HG02759 (cell line): ENCODE data around the gene HTRA3.

ENCODE experiments used
- ATAC-seq: cut with Tn5 transposase; IDR thresholded peaks from one replicate; pipeline ENCODE4 v1.9.1; 2021; ENCODE audit warnings: mild to moderate bottlenecking, moderate library complexity; ENCODE audit not compliant: unreplicated experiment

The HTRA3 gene

DNA sequence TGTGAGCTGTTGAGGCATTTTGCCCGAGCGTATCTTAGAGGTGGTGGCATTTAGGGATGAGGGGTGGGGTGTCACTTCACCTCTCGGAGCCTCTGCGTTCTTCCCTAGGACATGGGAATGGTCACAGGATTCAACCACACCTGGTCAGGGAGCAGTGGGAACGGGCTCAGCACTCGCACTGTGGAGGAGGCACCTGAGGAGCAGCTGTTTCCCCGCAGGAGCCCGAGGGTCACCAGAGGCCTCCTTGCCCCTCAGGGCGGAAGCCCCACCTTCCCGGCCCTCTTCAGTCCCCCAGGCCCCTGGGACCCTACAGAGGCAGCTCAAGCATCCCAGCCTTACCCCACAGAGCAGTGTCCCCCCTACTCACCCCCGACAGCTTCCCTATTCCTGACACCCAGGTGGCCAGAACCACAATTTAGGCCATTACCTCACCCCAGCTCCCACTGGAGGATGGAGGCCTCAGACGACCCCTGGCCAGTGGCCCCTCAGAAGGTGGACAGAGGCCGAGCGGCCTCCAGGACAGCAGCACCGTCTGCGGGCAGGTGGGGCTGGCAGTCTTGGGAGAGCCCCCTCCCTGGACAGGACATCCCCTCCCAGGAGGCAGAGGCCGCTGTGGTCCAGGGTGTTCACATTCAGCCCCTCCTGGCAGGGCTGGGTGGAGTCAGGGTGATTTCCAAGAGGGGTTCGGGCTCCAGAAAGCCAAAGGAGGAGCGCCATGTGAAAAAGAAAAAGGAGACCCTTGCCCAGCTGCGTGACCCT lies 4.2 kb upstream of the HTRA3 start:
- ATAC-seq, result no peak

- no peak for ATAC-seq
Measured at GRCh38 chr4:8266088-8266487, 3.5 kb upstream of the HTRA3 start.

DNA sequence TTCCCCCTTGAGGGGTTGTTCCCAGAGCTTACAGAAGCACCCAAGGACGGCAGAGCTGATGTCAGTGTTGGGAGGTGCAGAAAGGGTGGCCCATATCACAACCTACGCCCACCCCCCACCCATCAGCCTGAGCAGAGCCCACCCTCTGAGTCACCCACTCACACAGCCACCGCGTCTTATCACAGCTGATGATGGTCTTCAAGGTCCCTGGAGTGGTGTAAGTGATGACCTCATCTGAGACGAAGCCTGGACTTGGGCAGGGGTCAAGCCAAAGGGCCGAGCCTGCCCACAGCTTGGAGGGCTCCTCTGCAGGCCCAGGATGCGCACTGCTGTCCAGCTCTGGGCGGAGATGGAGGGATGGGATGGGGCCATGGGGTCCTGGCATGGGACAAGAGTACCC lies 3.0 kb upstream of the HTRA3 start:
- ATAC-seq, result no peak

GRCh38 chr4:8267077-8267476 lies 2.5 kb upstream of the HTRA3 start:
- no peak for ATAC-seq

GRCh38 chr4:8268211-8268610 lies 1.3 kb upstream of the HTRA3 start:
- no peak for ATAC-seq

DNA sequence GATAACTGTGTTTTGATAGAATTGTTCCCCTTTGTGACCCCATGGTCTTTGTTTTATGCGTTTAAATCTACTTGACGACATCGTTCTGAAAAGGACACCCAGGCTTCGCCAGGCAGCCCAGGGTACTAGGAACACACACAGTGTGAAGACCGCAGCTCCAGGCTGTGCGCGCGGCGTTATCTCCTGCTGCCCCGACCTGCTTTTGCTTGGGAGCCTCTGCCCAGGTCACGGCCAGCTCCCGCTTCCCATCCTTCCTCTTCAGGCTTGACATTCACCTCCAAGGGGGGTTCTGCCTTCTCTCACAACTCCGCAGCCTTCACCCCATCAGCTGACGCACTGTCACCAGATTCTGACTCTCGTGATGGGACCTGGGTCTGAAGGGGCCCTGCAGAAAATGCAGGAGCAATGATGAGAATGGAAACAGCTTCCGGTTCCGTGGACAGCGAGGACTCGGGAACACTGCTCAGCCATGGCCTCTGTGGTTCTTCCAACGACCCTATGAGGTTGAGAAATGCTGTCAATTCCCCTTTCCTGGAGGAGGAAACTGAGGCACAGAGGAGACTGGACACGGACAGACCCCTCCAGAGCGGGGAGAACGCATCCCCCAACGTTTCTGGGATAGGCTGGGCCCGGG lies 536 bp upstream of the HTRA3 start:
- no peak for ATAC-seq

DNA sequence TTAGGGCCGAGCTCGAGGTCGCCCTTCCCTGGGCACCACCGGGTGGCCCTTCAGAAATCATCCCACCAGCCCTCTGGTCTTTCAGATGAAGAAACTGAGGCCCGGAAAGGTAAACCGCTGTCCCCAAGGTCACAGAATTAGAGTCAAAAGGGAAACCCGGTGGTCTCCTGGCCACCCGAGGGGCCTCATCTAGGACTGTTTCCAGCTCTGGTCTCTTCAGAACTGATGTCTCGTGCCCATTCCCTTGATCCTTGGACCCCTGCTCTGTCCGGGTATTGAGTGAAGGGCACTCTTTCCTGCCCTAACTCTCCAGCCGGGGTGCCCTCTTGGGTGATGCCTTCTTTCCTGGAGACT lies 841 bp downstream of the HTRA3 start:
- no peak for ATAC-seq

- no peak for ATAC-seq
Measured at GRCh38 chr4:8270912-8271815, 1.6 kb downstream of the HTRA3 start.

DNA sequence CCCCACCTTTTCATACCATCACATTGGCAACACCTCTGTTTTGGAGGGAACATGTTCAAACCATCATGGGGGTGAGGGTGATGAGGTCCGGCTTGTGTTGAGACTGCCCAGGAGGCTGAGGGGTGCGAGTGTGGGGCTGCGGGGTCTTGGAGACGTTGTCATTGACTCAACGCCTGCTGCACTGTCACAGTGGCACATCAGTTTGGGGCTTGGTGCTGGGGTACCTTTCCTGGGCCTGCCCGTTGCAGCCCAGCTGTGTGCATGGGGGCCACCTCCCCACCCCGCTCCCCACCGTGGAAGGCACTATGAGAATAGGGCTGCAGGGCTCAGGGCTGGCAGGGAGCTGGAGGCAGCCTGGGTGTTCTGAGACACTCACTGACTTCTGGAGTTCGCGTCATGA lies 2.3 kb downstream of the HTRA3 start:
- ATAC-seq, result no peak

DNA sequence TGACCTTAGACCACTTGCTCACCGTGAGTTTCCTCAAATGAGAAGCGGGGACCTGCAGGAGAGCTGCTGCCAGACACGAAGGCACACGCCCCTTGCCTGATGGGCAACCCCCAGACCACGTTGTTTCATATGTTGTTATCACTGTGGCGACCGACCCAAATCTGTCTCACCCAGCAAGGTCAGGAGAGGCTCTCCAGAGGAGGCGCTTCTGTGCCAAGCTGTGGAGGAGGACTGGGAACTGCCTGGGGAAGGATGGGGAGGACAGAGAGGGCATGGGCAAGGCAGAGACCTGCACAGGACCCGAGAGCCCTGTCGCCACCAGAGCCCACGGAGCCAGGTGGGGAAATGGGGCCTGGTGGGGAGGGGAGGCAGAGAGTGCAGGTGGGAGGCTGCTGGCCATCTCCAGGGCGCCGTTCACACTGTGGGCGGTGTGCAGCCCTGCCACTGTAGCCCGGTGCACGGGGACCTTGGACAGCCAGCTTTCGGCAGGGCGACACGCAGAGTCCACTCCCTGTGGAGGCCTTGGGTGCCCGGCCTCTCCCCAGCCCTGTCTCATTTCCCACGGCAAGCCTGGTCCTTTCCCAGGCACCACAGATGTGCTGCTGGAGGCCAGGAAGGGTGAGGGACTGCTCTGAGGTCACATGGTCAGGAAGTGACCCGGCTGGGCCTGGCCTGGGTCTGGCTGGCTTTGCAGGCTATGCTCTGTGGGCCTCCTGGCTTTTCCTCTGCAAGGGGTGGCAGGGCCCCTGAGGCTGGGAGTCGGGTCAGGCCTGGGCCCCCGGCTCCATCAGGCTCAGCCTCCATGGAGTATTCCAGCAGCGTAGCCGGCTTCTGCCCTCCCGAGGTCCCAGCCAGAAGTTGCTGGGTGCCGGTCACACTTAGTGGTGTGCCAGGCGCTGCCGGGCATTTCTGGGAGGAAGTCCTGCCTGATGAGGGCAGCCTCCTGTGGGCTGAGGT lies 3.2 kb downstream of the HTRA3 start:
- no peak for ATAC-seq

DNA sequence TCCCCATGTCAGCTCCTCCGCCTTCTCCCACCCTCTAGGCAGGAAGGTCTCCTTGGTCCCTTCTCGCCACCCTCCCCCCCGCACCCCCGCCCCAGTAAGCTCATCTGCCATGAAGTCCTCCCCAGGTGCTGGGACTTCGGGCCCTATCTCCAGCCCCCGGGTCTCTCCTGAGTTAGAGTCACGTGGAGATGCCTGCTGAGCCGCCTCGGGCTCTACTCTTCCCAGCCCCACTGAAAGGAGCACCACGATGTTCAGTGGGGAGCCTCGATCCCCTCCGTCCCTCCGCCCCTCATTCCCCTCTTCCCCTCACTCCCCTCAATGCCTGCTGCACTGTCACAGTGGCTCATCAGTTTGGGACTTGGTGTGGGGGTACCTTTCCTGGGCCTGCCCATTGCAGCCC lies 3.9 kb downstream of the HTRA3 start:
- ATAC-seq, result no peak

GRCh38 chr4:8274066-8274652 lies 4.6 kb downstream of the HTRA3 start:
- ATAC-seq, result no peak

DNA sequence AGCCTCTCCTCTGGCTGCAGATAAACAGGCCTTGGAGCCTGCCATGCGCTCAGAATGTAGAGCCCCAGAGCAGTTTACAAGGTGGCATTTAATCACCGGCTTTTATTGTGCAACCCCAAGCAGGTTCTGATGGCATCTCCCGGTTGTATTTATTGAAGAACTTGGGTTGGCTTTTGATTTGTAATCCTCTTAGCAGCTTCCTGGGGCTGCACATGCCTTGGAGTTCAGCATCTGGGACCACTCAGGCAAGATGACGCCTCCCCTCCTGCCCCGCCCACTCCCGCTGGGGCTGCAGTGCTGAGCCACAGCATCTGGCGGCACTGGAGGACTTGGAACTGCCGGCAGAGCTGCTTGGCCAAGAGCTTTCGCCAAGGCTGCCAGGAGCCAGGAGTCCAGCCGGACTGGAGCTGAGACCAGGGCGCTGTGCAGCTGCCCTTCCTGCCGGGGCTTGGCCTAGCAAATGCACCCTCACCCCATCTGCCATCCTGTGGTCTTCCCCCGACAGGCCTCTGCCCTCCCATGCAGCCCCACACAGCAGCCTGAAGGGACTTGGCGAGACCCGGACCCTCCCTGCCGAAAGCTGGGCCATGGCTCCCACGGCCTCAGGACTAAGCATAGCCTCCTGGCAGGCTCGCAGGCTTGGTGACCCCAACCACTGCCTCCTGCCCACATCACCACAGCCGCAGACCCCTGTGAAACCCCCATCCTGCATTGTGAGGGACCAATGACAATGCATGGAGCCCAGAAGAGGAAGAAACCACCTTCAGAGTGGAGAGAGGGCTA lies 5.4 kb downstream of the HTRA3 start:
- ATAC-seq, result no peak

GRCh38 chr4:8275548-8275910 lies 6.0 kb downstream of the HTRA3 start:
- ATAC-seq, result no peak

DNA sequence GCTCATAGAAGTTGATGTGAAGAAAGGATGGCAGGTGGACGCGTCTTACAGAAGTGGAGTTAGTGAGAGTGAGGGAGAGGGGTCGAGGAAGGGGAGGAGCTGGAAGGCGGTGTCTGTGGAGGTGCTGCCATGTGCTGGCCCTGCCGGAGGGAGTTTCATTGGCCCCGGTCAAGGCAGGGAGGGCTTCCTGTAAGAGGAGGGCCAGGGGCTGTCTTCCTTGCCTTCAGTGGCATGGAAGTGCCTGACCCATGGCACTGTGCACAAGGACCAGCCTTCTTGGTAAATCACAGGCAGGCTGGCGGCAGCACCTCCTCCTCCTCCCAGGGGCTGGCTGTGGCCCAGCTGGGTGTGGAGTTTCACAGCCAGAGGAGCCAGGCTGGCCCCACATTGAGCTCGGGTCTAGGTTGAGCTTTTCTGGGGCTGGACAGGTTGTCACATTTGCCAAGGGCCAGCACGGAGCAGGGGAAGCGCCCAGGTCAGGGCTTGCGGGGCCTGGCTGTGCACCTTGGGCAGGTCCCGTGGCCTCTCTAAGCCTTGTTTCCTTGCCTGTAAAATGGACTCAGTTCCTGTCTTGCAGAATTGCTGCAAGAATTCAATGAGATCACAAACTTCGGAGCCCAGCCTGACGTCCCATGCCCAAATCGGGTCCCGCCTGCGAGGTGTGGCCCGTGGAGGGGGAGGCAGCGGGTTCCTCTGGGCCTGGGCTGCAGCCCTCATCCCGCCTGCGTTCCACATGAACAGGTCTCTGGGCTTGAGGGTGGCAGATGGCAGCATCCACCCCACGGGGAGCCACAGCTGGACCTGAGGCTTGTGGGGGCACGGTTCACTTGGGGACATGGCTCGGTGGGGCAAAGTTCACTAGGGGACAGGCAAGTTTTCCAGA lies 7.0 kb downstream of the HTRA3 start:
- ATAC-seq, result no peak

GRCh38 chr4:8277356-8278008 lies 7.9 kb downstream of the HTRA3 start:
- no peak for ATAC-seq

GRCh38 chr4:8278009-8278395 lies 8.4 kb downstream of the HTRA3 start:
- ATAC-seq, result no peak
